Suppressor macrophage (primary cell): ENCODE measurements around the gene JADE3.
"Not testable (repeated sequence)": the region's sequence is repeated elsewhere in the genome, so short reads cannot be mapped to it uniquely, and the experiment has no call there.

Source experiments
- DNase-seq, 4 experiments: peaks; one replicate each; pipeline ENCODE4 v3.0.0-alpha.2; 2020 to 2022

The JADE3 gene

DNA sequence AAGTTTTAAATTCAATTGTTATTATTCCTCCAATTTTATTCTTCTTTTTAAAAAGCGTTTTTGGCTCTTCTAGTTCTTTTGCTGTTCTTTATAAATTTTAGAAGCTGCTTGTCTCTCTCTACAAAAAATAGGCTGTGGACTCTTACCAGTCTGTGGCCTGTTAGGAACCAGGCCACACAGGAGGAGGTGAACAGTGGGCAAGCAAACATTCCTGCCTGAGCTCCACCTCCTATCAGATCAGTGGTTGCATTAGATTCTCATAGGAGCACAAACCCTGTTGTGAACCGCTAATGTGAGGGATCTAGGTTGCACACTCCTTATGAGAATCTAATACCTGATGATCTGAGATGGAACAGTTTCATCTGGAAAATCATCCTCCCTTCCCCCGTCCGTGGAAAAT lies 23.1 kb downstream of the JADE3 start:
- no peak for DNase-seq

DNA sequence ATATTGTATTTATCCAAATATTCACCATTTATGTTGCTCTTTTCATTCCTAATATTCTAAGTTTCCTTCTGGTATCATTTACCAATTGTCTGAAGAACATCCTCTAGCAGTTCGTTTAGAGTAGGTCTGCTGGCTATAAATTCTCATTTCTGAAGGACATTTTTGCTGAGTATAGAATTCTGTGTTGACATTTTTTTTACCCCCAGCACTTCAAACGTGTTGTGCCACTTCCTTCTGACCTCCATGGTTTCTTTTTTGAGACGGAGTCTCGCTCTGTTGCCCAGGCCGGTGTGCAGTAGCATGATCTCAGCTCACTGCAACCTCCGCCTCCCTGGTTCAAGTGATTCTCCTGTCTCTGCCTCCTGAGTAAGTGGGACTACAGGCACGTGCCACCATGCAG lies 26.4 kb downstream of the JADE3 start:
- DNase-seq = no peak

DNA sequence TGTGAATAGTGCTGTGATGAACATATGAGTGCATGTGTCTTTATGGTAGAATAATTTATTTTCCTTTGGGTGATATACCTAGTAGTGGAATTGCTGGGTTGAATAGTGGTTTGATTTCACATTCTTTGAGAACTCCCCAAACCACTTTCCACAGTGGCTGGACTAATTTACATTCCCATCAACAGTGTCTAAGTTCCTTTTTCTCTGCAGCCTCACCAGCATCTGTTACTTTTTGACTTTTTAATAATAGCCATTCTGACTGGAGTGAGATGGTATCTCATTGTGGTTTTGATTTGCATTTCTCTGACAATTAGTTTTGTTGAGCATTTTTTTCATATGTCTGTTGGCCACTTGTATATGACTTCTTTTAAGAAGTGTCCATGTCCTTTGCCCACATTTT lies 29.1 kb downstream of the JADE3 start:
- DNase-seq = no peak

DNA sequence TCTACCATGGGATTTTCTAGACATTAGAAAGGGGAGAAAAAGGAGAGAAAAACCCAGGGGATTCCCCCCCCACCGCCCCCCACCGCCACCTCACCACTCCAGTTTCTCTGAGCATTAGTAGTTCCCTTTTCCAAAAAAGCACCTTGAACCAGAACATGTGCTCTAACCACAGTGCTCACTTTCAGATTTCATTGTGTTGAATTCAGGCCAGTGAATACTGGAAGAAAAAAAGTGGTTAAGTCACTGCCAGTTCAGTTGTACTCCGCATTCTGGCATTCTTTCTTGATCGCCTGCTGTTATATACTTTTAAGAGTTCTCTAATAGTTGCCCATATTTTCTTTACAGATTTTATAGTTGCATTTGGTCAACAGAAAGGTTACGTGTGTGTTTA lies 40.9 kb downstream of the JADE3 start:
- DNase-seq = no peak

DNA sequence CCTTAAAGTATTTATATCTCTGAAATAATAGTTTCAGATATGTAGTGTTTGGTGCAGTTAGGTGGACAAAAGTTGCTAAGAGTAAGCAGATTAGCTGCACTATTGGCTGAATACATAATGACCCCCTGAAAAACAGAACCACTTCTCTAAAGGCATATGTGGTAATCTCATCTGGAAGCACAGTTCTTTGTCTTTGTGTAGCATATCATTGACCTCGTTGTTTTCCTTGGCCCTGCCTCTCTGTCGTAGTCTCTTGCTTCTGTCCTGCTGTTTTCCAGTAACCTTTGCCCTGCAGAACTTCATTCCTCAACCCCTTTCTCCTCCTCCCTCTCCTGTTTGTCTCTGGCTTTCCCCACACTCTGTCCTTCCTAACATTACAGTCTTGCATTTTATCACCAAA lies 41.4 kb downstream of the JADE3 start:
- DNase-seq = peak in 3 of 4 experiments; percentile 3 to 19 (median 10)

DNA sequence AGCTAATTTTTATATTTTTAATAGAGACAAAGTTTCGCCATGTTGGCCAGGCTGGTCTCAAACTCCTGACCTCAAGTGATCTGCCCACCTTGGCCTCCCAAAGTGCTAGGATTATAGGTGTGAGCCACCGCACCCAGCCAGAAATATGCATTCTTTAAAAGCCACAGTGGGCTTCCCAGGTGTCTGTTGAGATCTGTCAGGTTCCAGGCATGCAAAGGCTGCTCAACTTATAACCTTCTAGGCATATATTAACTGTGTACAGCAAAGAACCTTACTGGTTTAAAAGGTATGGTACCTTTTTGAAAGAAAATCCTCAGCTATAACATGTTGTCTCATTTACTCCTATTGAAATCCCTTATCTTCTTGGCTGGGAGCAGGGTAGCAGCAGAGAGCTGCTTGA lies 42.5 kb downstream of the JADE3 start:
- no peak for DNase-seq

DNA sequence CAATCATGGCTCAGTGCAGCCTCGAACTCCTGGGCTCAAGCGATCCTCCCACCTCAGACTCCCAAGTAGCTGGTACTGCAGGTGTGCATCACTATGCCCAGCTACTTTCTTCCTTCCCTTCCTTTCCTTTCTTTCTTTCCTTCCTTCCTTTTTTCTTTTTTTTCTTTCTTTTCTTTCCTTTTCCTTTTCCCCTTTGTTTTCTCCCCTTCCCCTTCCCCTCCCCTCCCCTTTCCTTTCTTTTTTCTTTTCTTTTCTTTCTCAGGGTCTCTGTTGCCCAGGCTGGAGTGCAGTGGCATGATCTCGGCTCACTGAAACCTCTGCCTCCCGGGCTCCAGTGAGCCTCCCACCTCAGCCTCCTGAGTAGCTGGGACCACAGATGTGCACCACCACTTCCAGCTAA lies 44.4 kb downstream of the JADE3 start:
- not testable (repeated sequence) for DNase-seq

DNA sequence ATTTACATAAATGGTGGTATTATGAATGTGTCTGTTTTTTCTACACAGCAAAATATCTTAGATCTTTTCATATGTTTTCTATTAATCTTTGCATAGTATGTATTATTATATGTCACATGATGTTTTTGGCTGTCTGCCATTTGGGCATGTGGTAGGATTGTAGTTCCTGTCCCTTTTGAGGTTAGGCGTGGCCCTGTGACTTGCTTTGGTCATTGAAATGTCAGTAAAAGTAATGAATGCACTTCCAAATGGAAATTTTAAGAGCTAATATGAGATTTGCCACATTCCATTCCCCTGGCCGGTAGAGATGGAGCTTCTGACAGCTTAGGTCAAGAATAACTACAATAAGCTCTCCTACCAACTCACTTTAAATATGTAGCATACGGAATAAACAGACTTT lies 45.1 kb downstream of the JADE3 start:
- peak; percentile 42 to 66 (median 44) for DNase-seq

DNA sequence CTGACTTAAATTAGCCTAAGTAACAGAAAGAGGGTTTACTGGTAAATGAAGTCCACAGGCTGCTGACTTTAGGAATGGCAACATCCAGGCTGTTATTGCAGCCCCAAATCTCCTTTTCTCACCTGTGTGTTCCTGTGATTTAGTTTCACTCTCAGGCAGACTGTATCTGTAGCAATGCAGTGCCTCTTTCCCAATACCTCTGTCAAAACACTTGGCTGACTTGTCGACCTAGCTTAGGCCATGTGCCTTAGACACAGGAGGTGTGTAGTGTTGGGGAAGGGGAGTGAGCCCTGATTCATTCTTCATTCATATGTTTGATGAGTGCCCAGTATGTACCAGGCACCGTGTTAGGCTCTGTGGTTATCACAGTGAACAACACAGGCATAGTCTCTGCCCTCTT lies 46.9 kb downstream of the JADE3 start:
- no peak for DNase-seq

DNA sequence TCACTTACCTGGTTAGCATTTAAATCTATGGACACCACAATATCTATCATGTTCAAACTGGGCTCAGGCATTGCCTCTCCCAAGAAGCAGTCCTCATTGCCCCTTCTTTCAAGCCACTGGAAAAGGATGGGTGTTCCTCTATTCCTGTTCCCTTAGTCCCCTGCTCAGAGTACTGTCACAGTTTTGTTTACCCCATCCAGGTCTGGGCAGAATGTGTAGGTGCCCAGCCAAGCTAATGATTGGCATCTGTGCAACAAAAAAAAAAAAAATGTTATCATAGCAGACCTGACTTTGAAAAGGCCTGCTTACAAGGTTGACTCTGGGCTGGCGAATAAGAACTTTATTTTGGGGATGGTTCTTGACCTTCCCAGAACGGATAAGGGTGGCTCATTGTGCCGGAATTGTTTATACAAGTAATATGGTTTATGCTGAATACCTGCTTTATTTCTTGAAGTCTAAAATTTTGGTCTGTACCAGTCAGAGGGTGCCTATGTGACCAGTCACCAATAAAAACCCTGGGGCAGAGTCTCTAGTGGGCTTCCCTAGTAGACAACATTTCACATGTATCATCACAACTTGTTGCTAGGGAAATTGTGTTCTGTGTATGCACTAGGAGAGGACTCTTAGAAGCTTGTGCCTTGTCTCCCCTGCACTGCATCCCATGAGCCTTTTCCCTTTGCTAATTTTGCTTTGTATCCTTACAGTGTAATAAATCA lies 47.9 kb downstream of the JADE3 start:
- DNase-seq = no peak

DNA sequence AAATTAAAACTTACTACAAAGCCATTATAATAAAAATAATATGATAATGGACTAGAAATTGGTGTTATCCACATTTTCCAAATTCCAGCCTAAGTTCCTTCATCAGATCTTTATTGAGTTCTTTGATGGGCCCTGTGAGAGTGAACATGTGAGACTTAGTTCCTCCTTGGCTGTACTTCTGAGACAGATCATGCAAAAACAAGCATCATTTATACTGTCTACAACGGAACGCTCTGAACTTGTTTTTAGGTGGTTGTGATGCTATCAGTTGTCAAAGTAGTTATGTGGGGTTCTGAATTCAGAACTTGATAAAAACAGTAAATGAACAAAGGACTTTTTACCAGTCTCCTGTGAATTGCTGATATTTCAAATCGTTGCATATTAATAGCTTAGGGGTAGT lies 48.9 kb downstream of the JADE3 start:
- peak in 3 of 4 experiments; percentile 2 to 19 (median 3) for DNase-seq

DNA sequence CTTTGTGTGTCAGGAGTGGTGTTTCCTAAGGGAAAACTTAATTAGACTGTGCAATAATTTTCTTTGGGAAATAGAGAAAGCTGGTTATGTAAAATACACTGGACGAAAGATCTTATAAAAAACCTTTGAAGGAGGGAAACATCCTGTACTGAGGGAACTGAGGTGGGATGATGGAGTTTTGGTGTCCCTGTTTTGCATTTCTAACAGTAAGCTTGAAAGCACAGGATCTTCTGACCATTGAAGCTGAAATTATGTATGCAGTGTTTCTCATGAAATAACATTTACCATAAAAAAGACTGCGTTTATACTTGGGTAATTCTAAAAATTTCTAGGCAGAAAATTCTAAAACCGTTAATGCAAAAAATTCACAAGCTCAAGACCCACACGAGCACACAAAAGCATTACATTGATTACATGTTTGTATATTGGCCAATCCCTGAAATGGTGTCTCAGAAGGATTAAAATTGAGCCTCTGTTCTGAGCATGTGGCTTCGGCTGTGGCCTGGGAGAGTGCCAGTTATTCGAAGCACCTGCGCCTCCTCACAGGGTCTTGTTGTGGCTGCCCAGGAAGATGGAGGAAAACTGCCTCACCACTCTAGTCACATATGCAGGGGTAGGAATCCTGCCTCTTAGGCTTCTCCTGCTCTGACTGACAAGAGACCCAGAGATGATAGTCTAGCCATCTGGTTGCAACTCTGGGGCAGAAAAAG lies 49.5 kb downstream of the JADE3 start:
- DNase-seq = no peak

DNA sequence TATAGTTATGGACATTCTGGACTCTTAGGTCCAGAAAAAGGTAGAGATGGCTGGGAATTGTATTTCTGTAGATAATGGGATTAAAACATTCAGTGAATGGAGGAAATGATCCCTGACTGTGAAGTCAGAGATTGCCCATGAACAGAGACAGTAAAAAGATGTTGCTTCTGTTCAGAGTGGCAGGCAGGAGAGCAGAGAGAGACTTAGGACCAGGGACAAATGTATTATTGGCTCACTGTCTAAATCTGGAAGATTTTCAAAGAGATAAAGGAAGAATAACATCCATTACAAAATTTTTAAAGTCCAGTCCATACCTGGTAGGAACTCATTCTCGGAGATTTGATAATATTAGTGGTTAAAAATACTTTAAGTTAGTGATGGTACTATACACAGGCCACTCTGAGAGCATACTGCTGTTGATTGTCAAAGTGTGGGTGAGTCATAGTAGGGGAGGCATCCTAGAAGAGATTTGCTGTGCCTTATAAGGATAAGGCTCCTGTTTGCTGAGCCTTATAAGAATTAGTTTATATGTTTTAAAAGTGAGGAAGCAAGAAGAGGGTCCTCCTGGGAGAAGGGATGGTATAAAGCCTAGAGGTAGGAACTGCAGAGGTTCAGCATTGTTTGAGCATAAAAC lies 53.0 kb downstream of the JADE3 start:
- DNase-seq = no peak

DNA sequence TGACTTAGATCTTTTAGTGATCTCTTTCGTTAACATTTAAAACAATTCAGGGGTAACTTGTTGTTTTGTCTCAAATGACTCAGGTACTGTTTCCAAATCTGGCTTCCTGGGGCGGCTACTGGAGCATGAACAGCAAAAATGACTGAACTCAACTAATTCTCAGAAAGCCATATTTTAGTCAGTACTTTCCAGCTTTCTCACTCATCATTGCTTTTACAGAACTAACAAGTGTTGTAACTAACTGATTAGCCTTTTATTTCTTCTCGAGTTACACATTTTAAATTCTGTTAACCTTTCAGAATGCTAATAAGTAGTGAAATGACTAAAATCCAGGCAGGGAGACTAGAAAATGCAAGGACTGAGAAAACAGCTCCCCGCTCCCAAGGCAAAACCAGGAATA lies 55.3 kb downstream of the JADE3 start:
- no peak for DNase-seq

DNA sequence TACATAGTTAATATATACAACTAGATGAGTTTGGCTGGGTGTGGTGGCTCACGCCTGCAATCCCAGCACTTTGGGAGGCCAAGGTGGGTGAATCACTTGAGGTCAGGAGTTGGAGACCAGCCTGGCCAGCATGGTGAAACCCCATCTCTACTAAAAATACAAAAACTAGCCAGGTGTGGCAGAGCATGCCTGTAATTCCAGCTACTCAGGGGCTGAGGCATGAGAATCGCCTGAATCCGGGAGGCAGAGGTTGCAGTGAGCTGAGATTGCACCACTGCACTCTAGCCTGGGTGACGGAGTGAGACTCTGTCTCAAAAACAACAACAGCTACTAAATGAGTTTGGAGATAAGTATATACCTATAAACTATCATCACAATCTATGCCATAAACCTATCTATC lies 64.8 kb downstream of the JADE3 start:
- DNase-seq = not testable (repeated sequence)

DNA sequence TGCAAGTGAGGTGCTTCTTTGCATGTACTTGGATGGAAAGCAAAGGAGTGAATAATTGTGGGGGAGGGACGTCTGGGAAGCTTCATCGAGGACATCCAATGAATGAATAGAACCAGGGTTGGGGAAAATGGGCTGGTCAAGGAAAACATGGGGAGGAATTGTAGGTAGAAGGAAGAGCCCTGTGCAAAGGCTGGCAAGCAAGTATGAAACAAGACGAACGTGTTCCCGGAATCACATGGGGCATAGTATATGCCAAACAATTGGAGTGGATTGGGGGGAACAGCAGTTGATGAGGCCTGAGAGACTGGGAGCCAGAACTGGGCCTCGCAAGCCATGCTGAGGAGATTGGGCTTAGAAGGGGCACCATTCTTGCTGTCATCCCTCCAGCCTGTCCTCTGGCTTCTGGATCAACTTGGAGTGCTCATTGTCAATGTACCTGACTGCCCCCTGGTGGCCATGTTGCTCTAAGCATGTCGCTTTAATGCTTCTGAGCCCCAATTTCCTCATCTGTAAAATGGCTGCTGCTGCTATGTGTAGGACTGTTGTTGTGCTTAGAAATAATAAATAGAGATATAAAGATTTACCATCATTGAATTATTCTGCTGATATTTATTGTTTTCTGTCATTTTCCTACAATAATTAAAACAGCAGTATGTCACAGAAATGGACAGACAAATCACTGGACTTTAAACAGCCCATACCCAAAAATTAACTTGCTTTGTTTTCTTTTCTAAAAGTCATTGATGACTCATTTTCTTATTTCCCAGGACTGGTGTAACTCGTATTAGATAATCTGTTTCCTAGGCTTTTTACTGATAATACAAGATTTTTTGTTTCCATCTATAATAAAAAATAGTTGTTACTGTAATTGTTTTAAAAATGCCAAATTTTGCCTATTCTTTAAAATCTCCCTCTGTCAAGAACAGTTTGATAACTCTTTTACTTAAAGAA lies 66.4 kb downstream of the JADE3 start:
- peak; percentile 83 to 89 (median 86) for DNase-seq

DNA sequence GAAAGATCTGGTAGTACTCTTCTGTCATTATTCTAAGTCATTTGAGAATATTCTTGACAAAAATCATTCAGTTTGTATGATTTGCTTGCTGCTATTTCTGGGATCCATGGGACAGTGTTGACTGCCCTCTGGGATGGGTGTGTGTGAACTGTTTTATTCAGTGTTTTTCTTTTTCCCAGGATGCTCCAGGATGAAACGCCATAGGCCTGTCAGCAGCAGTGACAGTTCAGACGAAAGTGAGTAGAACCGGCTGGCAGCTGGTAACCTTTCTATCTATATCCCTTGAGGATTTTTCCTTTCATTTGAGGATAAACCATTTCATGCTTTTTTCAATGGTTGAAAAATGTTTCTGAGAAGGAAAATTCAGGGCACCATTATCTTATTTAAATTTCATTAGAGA lies 72.5 kb downstream of the JADE3 start:
- DNase-seq = no peak

DNA sequence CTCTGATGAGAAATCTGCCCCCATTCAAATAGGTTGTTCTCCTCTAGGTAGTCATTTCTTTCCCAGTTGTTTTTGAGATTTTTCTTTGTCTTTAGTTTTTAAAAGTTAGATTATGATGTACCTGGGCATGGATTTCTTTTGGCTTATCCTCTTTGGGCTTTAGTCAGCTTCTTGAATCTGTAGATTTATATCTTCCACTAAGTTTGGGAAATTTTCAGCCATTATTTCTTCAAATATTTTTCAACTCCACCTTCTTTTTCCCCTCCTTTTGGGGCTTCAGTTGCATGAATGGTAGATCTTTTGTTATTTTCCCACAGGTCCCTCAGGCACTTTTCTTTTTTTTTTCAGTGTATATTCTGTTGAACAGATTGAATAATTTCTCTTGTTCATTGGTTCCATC lies 77.3 kb downstream of the JADE3 start:
- DNase-seq = no peak

DNA sequence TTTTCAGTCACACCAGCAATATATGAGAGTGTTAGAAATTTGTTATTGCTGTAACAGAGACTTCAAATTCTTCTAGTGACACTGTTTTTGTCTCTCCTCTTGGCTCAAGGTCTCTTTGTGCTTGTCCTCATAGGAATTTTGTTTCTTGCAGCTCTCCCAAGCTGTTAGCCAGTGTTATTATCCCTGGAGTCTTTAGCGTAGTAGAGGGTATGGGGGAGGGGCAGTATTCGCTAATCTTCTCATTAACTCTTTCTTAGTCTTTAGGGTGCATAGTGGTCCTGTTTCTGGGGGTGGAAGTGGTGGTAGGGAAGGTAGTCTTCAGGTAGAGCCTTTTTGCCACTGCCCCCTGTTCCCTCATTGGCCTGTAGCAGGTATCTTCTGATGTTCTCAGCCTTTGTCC lies 79.4 kb downstream of the JADE3 start:
- DNase-seq = no peak

DNA sequence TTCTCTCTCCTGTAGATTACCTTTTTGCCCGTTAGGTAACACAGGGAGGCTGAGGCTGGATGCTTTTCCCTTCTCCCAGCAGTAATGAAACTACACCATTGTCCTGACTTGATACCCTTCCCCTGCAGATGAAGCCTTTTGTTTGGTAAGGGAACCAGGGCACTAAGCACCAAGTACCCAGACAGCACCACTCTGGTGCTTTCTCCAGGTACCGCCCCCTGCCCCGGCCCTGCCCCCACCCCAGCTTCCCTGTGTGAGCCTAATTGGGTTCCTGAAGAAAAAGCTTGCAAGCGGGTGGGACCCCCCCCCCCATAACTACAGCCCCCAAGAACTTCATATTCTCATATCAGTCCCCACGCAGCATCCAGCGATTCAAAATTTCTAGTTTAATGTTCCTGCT lies 79.8 kb downstream of the JADE3 start:
- DNase-seq = no peak

DNA sequence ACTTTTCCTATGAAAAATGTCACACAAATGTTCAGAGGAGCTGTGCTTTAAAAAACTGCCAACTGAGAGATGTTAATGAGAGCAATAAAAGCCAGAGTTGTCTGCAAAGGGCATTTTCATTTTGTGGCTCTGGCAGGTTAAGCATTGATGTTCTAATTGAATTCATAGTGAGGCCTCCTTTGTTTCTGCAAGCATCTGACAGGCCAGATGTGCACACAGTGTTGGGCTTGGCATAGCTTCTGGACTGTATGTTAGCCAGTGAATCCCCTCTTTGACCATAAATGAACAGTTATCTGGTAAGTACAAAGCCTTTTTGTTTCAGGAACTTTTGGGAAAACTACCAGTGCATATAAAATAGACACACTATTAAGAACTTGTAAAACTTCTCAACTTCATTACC lies 81.9 kb downstream of the JADE3 start:
- DNase-seq = no peak

DNA sequence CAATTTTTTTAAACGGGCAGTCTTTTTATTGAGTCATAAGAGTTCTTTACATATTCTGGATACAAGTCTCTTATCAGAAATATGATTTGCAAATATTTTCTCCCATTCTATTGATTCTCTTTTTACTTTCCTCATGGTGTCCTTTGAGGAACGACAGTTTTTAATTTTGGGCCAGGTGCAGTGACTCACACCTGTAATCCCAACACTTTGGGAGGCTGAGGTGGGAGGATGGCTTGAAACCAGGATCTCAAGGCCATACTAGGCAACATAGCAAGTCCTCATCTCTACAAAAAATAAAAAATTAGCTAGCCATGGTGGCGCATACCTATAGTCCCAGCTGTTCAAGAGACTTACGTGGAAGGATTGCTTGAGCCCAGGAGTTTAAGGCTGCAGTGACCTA lies 99.9 kb downstream of the JADE3 start:
- no peak for DNase-seq

DNA sequence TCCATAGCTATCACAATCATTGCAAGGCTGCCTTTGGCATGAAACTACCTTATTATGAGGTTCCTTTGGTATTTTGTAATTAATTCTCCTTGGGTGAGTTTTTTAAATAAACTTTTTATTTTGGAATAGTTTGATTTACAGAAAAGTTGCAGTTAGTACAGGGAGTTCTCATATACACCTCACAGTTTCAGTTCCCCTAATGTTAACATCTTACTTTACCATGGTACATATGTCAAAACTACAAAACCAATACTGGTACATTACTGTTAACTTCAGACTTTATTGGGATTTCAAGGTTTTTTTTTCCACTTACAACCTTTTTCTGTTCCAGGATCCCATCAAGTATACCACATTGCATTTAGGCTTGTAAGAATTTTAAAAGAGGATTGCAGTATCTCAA lies 114.0 kb downstream of the JADE3 start:
- DNase-seq = no peak
